BJ (cell line): ENCODE results near the gene NYAP1. TPM values are rescaled to one million over a fixed set of nuclear protein-coding genes. Genes with fewer than 3 reads are reported as not detected.
"Not testable (repeated sequence)": the region's sequence is repeated elsewhere in the genome, so short reads cannot be mapped to it uniquely, and the experiment has no call there.

Source experiments
- CTCF ChIA-PET: fragments of 350-600 bp; formaldehyde crosslinking; extraction: SDS; loops from one replicate; lab custom pipeline; 2021; ENCODE audit warnings: antibody characterized with exemption, inconsistent platforms; lab: Yijun Ruan, JAX
- POLR2A ChIA-PET: fragments of 300-600 bp; sonication (Branson Sonifier 250); formaldehyde crosslinking; extraction: SDS; loops from one replicate; lab custom pipeline; 2021; ENCODE audit warnings: antibody characterized with exemption; lab: Charles Lee
- DNase-seq: peaks from one replicate; pipeline ENCODE4 v3.0.0-alpha.2; 2011; ENCODE audit warnings: low read depth
- H3K27me3 ChIP-seq: 2 replicates; pipeline ENCODE4 v1.6.0; 2011; ENCODE audit warnings: low read length; ENCODE audit not compliant: control insufficient read depth, insufficient read depth
- H3K36me3 ChIP-seq: 2 replicates; pipeline ENCODE4 v1.5.1; 2011; ENCODE audit warnings: low read length; ENCODE audit not compliant: control insufficient read depth, insufficient read depth
- H3K4me3 ChIP-seq: 2 replicates; pipeline ENCODE4 v1.5.1; 2011; ENCODE audit warnings: low read depth, mild to moderate bottlenecking, control low read depth, low read length
- polyA plus RNA-seq: library from polyadenylated mRNA; depleted of rRNA; stranded (reverse); fragments of >200 nt; gene quantifications from 2 replicates; pipeline ENCODE4 v1.2.3, GENCODE V29; 2011
- TF ChIP-seq, protein P1 (sequence below): IDR thresholded peaks from 2 replicates; pipeline ENCODE4 v1.5.1; 2011; ENCODE audit warnings: low read depth, mild to moderate bottlenecking, control low read depth, inconsistent platforms, low read length, moderate library complexity; ENCODE audit not compliant: insufficient read depth

The NYAP1 gene
- polyA plus RNA-seq, 1 experiment: 0.15 TPM

DNA sequence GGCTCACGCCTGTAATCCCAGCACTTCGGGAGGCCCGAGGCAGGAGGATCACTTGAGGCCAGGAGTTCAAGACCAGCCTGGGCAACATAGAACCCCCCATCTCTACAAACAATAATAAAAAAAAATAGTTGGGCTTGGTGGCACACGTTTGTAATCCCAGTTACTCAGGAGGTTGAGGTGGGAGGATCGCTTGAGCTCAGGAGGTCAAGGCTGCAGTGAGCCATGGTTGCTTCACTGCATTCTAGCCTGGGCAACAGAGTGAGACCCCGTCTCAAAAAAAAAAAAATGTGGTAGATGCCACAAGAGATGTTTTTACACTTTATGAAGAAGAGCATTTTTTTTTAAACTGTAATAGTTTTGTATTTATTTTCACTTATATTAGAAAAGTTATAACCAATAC lies 12.8 kb downstream of the NYAP1 start:
- Histone ChIP-seq H3K4me3 (no peak overlapping the region), H3K27me3 (peaks cover 1% of the 10 kb centered on the region; the same call in 1 of the 2 replicates), H3K36me3 (no peaks in the 10 kb centered on the region)
- ChIA-PET CTCF (interaction anchor here (0.6 to 1.4 kb wide), 5 partner anchors 14 to 560 kb away, joined by 3 to 8 read pairs (median 4); partner anchors contain the start of gene NYAP1), POLR2A (interaction anchor here (0.6 kb wide), 1 partner anchor 129 kb away, joined by 7 read pairs; no protein-coding TSS in a partner anchor)
- DNase-seq: no peak
- TF ChIP-seq, protein P1, sequence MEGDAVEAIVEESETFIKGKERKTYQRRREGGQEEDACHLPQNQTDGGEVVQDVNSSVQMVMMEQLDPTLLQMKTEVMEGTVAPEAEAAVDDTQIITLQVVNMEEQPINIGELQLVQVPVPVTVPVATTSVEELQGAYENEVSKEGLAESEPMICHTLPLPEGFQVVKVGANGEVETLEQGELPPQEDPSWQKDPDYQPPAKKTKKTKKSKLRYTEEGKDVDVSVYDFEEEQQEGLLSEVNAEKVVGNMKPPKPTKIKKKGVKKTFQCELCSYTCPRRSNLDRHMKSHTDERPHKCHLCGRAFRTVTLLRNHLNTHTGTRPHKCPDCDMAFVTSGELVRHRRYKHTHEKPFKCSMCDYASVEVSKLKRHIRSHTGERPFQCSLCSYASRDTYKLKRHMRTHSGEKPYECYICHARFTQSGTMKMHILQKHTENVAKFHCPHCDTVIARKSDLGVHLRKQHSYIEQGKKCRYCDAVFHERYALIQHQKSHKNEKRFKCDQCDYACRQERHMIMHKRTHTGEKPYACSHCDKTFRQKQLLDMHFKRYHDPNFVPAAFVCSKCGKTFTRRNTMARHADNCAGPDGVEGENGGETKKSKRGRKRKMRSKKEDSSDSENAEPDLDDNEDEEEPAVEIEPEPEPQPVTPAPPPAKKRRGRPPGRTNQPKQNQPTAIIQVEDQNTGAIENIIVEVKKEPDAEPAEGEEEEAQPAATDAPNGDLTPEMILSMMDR: no peak

DNA sequence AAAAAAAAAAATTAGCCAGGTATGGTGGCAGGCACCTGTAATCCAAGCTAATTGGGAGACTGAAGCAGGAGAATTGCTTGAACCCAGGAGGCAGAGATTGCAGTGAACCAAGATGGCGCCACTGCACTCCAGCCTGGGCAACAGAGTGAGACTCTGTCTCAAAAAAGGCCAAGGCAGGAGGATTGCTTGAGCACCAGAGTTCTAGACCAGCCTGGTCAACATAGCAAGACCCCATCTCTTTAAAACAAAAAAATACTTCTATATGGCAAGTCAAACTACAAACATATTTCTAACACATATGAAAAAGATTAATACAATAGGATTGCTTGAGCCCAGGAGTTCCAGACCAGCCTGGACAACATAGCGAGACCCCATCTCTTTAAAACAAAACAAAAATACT lies 17.0 kb downstream of the NYAP1 start:
- POLR2A ChIA-PET, H3K4me3 ChIP-seq, DNase-seq, H3K36me3 ChIP-seq, H3K27me3 ChIP-seq: not testable (repeated sequence)
- CTCF ChIA-PET: interaction anchor here (0.9 kb wide), 1 partner anchor 18 kb away, joined by 4 read pairs; no protein-coding TSS in a partner anchor

DNA sequence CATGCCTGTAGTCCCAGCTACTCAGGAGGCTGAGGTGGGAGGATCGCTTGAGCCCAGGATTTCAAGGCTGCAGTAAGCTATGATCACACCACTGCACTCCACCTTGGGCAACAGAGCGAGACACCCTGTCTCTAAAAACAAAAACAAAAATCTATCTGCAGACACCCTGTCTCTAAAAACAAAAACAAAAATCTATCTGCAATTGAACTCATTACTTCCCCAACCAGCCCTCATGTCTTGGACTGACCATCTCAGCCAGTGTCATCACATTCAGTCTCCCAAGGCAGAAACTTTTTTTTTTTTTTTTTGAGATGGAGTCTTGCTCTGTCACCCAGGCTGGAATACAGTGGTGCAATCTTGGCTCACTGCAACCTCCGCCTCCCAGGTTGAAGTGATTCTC lies 20.3 kb downstream of the NYAP1 start:
- H3K27me3 ChIP-seq, H3K36me3 ChIP-seq, POLR2A ChIA-PET, DNase-seq, H3K4me3 ChIP-seq: not testable (repeated sequence)
- CTCF ChIA-PET: interaction anchor here (1.1 to 1.6 kb wide), 3 partner anchors 20 to 25 kb away, joined by 3 to 5 read pairs (median 3); partner anchors contain the start of genes NYAP1 and TSC22D4

DNA sequence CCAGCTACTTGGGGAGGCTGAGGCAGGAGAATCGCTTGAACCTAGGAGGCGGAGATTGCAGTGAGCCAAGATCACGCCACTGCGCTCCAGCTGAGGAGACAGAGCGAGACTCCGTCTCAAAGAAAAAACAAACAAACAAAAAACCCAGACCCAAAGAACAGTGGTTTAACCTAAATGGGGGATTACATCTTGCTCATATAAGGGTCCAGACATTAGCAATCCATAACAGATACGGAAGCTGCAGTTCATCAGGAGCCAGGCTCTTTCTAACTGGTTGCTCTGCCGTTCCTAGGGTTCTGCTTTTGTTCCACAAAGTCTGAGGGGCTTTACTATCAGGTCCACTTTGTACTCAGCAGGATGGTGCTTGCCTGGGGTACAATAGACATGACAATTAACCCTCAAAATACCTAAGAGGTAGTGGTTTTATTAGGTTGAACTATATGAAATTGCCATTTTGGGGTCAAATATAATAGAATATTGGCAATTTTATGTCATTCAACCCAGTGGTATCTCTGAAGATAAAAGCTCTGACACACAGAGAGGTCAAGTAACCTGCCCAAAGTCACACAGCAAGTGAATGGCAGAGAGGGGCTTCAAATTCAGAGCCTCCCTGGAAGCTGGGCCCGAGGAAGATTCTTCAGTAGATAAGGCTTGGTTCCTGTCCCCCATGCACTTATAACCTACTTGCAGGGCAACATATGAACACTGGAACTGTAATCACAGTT lies 21.3 kb downstream of the NYAP1 start:
- TF ChIP-seq, protein P1: no peak
- Histone ChIP-seq H3K4me3 (no peak overlapping the region), H3K27me3 (peaks cover 2% of the 10 kb centered on the region; the same call in 1 of the 2 replicates), H3K36me3 (no peaks in the 10 kb centered on the region)
- no peak for DNase-seq
- POLR2A ChIA-PET: no interaction called here
- CTCF ChIA-PET: interaction anchor here (0.6 to 1.6 kb wide), 6 partner anchors 21 to 302 kb away, joined by 3 to 5 read pairs (median 4); partner anchors contain the start of genes NYAP1 and TSC22D4

DNA sequence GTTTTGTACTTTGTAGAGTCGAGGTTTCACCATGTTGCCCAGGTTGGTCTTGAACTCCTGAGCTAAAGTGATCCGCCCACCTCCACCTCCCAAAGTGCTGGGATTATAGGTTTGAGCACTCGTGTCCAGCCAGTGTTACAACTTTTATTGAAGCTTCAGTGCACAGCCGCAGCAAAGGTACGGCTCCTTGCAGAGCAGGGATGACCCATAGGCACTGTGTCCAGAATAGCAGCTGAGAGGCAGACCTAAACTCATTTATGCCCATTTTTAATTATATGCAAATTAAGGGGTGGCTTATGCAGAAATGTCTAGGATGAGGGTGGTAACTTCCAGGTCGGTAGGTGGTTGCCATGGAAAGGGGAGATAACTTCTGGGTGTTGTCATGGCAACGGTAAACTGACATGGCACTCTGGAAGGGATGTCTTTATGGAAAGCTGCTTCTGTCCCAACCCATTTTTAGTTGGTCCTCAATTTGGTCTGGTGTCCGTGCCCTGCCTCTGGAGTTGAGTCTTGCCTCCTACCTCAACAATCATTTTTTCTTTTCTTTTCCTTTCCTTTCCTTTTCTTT lies 22.7 kb downstream of the NYAP1 start:
- ChIA-PET CTCF (interaction anchor here (0.6 to 0.9 kb wide), 2 partner anchors 53 to 54 kb away, joined by 3 to 4 read pairs; no protein-coding TSS in a partner anchor), POLR2A (no interaction called here)
- no peak for DNase-seq
- H3K36me3 ChIP-seq: no peaks in the 10 kb centered on the region
- peaks cover 2% of the 10 kb centered on the region; the same call in 1 of the 2 replicates for H3K27me3 ChIP-seq
- TF ChIP-seq, protein P1: no peak
- H3K4me3 ChIP-seq: no peak overlapping the region

DNA sequence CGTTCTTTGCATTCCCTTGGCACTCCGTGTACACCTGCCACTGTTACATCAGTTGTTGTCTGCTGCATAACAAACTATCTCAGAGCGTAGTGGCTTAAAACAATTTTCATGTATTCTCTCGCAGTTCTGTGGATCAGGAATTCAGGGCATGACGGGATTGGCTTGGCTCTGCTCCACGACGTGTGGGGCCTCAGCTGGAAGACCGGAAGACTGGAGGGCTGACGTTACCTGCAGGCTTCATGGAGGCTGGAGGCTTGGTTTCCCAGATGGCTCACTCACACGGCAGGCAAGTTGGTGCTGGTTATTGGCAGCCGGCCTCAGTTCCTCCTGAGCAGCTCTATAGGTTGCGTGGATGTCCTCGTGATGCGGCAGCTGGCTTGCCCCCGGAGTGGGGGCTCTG lies 25.5 kb downstream of the NYAP1 start:
- ChIA-PET POLR2A (no interaction called here), CTCF (interaction anchor here (0.9 kb wide), 1 partner anchor 30 kb away, joined by 4 read pairs; the partner anchor contains the start of gene AGFG2)
- Histone ChIP-seq H3K27me3 (peaks cover 2% of the 10 kb centered on the region; the same call in 1 of the 2 replicates), H3K4me3 (no peak overlapping the region), H3K36me3 (no peaks in the 10 kb centered on the region)
- TF ChIP-seq, protein P1: no peak
- DNase-seq: peak; percentile 26
